ENCODE measurements around the gene ETF1. TPM values are rescaled to one million over a fixed set of nuclear protein-coding genes. Genes with fewer than 3 reads are reported as not detected.
"Not testable (repeated sequence)": the region's sequence is repeated elsewhere in the genome, so short reads cannot be mapped to it uniquely, and the experiment has no call there.

The ETF1 gene
- total RNA-seq, 2 experiments from 2014 or later: 246 to 247 TPM

DNA sequence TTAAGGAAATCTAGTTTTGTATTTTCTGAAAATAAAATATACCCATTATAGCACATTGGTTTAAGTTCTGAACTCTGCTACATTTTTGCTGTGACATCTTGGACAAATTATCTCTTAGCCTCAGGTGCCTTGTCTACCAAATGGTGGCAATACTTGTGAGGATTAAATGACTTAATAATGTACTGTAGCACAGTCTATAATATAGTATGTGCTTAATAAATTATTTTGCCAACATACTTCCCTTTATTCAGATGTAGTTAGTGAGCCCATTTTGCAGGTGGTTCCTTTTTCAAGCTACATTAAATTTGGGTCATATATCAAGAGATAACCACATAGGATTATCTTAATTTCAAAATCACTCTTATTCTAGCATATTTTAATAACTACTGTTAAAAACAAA lies 3.2 kb downstream of the ETF1 start:
- CTCF ChIA-PET: interaction anchor here (0.6 kb wide), 1 partner anchor 14 kb away, joined by 4 read pairs; no protein-coding TSS in a partner anchor
- POLR2A ChIA-PET: interaction anchor here (0.7 kb wide), 1 partner anchor 77 kb away, joined by 8 read pairs; no protein-coding TSS in a partner anchor

DNA sequence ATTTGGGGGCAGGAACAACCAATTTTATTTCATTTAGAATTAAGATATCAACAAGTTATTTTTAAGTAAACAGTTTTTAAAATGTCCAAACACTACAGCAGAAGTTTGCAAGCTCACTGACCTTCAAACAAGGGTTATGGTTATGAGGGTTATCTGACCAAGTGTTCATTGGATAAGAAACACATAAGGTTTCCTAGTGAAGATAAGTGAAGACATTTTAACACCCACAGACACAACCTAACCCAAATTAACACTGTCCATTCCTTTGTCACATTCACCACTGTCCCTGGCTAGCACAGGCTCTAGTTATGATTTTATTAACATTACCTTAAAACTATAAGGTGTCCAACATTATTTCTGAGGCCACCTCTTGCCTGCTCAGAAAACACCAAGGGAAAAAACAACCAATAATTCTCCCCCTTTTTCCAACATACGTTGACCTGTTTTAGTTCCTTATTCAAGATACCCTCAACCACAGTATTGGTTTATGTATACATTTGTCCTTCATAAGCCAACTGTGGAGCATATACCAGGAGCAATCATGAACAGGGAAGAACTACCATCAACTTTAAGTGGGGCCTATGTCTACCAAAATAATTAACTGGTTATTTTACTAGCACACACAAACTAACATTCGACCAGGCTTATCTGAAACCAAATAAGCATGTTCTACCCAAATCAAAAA lies 4.0 kb downstream of the ETF1 start:
- POLR2A ChIA-PET: interaction anchor here (0.7 kb wide), 1 partner anchor 76 kb away, joined by 8 read pairs; no protein-coding TSS in a partner anchor
- CTCF ChIA-PET: interaction anchor here (0.6 kb wide), 1 partner anchor 14 kb away, joined by 4 read pairs; no protein-coding TSS in a partner anchor

DNA sequence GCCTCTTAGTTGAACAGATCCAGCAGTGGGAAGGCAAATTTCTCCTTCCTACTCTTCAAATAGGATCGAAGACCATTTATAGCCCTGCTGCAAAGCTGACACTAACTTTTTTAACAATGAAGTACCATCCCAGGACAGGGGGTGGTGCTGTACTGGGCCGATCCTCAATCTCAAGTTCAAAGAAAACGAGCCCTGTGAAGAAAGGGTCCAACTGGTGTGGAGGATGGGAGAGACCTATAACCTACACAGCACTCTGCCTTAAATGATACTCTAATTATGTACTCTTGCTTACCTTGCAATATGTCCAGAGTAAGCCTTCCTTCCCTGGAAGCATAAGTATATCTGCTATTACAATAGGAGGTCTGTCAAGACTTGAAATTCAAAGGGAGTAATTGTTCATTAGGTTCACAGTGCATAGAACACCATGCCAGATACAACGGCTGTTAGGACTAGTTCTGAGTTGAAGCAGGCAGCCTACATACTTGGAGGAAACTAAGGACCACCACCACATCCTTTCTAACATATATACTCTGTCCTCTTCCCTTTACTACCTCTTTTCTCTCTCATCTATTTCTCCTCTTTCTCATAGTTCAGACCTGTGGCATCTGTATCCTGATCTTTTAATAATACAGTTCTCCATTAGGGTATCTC lies 6.2 kb downstream of the ETF1 start:
- ChIA-PET CTCF (no interaction called here), POLR2A (interaction anchor here (0.9 kb wide), 1 partner anchor 16 kb away, joined by 4 read pairs; no protein-coding TSS in a partner anchor)

DNA sequence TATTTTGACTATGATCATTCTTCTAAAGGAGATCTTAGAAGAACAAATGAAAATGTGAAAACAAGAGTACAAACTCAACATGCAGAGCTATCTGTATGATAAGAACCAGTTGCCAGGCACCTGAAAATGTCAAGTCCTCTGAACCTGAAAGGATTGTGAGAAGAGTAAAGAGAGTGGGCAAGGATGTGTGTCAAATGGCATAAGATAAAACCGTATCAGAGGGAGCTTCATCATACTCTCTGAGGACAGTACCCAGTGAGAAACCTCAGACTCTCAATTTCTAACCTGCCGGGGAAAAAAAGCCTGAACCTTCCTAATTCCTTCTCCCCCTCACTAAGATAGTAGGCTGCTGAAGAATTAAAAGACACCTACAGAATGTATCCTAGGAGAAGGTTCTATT lies 6.8 kb downstream of the ETF1 start:
- ChIA-PET POLR2A (interaction anchor here (0.5 to 0.9 kb wide), 2 partner anchors 14 to 17 kb away, joined by 3 to 4 read pairs; no protein-coding TSS in a partner anchor), CTCF (no interaction called here)

DNA sequence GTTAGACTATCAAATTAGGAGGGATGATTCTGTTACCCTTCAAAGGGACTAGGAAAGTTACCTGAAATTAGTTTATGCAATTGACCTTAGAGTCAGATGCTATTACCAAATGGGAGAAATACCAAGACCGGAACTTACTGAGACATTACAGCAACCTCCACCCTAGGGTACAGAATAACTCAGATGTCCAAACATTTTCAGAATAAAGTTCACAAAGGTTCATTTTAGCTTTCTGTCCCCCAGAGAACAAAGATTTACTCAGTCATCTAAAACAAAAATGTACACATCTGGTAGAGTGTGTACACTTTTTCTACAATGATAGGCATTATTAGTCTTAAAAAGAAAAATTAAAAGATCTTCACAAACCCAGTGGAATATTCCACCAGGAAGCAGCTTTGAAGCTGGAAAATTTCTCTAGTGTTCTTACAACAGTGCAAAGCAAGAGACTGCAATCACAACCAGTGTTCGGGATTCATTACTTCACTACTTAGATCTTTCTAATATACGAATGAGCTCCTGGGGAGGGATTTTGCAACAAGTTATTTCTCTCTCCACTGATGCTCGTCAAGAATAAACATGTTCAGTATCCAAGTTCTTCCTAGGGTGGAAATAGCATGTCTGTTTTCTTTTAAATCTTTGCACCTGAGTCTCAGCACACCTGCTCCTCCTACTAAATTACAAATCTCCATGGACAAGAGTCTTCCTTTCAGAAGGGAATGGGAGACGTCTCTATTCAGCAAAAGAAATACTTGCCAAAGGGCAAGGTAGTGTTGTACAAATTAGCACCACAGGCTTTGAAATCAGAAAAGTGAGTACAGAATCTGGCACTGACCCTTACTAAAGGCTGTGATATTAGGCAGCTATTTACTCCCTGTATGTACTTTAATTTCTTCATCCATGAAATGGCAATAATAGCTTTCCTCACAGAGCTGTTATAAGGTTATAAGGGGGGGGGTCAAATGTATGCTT lies 8.8 kb downstream of the ETF1 start:
- ChIA-PET CTCF (interaction anchor here (0.6 to 0.8 kb wide), 2 partner anchors 12 to 182 kb away, joined by 3 to 4 read pairs; no protein-coding TSS in a partner anchor), POLR2A (no interaction called here)

DNA sequence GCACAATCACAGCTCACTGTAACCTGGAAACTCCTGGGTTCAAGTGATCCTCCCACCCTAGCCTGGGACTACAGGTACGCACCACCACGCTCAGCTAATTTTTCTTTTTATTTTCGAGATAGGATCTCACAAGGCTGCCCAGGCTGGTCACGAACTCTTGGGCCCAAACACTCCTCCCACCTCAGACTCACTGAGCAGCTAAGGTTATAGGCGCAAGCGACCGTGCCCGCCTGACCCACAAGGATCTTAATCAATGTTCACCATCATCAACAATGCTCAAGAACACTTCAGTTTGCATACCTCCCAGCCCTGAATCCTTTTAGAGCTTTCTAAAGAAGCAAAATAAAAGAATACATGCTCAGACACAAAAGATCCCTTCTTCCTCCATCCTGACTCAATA lies 13.2 kb downstream of the ETF1 start:
- ChIA-PET POLR2A (interaction anchor here (0.5 kb wide), 1 partner anchor 499 kb away, joined by 8 read pairs; no protein-coding TSS in a partner anchor), CTCF (interaction anchor here (1.0 kb wide), 1 partner anchor 26 kb away, joined by 4 read pairs; no protein-coding TSS in a partner anchor)

DNA sequence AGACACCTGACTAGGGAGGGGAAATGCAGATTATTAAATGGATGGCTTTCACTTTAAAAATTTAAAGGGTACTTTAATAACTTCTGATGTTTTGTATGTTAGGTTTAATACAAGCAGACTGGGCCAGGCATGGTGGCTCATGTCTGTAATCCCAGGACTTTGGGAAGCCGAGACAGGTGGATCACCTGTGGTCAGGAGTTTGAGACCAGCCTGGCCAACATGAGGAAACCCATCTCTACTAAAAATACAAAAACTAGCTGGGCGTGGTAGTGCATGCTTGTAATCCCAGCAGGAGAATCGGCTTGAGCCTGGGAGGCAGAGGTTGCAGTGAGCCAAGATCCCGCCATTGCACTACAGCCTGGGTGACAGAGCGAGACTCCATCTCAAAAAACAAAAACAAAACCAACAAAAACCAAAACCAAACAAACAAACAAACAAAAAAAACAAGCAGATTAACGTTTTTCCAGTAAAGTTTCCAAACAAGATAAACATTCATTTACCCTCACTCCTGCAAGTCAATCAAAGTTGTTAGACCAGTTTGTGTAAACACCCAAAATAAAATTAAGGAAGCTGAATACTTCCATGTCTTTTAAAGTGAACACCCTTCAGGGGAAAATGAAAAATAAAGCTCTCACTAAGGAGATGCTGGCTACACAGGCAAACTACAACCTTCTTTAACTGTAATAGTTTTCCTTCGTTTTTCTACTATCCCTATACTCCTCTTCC lies 14.1 kb downstream of the ETF1 start:
- ChIA-PET CTCF (interaction anchor here (0.6 to 1.0 kb wide), 2 partner anchors 25 to 125 kb away, joined by 4 read pairs; no protein-coding TSS in a partner anchor), POLR2A (interaction anchor here (0.5 kb wide), 1 partner anchor 498 kb away, joined by 8 read pairs; no protein-coding TSS in a partner anchor)

DNA sequence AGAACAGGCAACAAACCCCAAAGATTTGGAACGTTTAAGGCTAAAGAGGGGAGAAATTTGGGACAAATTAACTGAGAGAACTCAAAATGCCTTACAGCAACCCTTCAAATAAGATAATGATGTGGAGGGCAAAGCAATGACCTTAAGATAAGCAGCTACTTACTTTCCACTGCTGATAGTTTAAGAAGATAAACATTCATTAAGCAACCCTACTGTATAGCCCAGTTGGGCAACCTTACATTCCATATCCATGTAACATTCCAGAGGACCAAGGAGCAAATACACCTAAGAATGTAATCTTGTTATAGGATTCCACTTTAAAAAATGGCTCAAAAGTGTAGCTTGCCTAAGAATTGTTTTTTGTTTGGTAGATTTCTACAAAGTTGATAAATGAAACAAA lies 14.8 kb downstream of the ETF1 start:
- POLR2A ChIA-PET: no interaction called here

DNA sequence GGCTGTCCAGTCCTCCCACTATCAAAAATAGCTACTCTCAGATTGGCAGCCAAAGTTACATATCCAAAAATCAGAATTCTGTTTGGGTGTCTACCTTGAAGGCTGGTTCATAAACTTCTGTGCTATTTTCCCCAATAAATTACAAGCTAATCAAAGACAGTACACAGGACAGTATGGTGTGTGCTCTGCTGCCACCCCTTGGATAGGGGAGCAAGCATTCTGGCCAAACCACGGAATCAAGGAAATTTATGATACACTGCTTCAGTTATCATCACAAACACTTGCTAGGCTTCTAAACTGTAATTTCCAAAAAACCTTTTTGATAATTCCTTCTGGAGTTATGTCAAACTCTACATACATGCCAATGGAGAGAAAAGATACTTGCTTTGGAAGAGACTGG lies 15.9 kb downstream of the ETF1 start:
- ChIA-PET CTCF (interaction anchor here (1.3 kb wide), 1 partner anchor 62 kb away, joined by 3 read pairs; the partner anchor contains the start of gene EGR1), POLR2A (no interaction called here)

More for the DNA sequence above, 14.8 kb downstream of the ETF1 start:
- CTCF ChIA-PET: interaction anchor here (0.6 kb wide), 1 partner anchor 124 kb away, joined by 4 read pairs; no protein-coding TSS in a partner anchor

DNA sequence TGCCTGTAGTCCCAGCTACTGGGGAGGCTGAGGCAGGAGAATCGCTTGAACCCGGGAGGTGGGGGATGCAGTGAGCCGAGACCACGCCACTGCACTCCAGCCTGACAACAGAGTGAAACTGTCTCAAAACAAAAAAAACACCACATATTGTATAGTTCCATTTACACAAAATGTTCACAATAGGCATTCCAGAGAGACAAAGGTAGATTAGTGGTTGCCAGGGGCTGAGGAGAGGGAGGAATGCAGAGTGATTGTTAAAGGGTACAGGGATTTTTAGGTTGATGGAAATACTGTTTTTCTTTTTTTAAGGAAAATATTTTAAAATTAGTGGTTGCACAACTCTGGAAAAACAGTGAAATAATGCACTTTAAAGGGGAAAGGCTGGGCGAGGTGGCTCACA lies 19.6 kb downstream of the ETF1 start:
- ChIA-PET POLR2A (no interaction called here), CTCF (interaction anchor here (0.7 to 0.8 kb wide), 2 partner anchors 33 to 864 kb away, joined by 3 read pairs; no protein-coding TSS in a partner anchor)

DNA sequence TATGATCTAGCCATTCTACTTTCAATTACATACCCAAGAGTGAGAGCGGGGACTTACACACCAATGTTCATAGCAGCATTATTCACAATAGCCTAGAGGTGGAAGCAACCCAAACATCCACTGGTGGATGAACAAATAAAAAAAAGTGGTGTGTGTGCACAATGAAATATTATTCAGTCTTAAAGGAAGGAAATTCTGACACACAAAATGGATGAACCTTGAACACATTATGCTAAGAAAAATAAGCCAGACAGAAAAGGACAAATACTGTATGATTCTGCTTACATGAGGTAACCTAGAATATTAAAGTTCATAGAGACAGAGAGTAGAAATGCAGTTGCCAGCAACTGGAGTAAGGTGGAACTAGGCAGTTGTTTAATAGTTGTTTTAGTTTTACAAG lies 22.1 kb downstream of the ETF1 start:
- ChIA-PET CTCF (interaction anchor here (1.1 kb wide), 1 partner anchor 18 kb away, joined by 3 read pairs; no protein-coding TSS in a partner anchor), POLR2A (no interaction called here)

DNA sequence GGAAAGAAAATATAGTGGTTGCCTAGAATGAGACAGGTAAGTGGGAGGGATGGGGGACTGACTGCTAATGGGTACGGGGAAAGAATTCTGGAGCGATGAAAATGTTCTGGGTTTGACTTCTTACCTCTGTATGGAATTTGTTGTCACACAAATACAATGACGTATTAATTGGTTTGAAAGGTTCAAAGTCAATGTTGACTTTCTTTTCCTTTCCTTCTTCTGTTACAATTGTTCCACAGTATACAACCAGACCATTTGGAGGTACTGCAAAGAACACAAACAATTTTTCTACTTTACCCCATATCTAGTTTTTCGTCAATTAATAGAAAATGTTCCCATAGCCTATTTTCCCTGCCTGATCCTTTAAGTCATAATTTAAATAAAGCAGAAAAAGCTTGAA lies 25.6 kb downstream of the ETF1 start:
- CTCF ChIA-PET: interaction anchor here (1.3 kb wide), 1 partner anchor 13 kb away, joined by 5 read pairs; no protein-coding TSS in a partner anchor
- POLR2A ChIA-PET: no interaction called here

DNA sequence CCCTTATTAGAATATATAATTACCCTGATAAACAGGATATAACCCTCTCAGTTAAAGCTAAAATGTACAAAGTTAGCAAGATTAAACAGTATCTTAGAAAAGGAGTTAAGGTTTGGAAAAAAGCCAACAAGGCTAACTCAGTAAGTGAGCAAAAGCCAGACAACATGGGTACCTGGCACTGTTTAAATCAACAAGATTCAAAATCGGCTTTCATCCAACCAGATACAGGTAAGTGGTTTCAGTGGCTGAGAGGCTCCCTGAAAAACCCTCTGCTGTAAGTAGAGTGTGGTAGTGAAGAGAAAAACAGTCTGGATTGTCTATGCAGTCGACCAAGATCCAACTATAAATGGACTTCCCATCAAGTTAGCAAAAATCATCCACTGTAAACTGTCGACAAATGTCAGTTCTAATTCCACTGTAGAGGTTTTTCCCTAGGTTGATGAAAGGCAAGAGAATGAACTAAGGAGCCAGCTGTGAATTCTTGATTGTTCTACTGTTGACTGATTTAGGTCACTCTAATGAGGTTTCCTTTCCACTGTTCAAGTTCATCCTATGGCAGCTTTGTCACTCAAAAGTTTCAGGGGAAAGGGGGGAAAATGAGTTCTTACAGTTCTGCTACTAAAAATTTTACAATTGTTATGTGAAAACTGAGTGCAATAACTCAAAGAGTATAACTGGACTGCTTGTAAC lies 27.3 kb downstream of the ETF1 start:
- ChIA-PET CTCF (no interaction called here), POLR2A (no interaction called here)

DNA sequence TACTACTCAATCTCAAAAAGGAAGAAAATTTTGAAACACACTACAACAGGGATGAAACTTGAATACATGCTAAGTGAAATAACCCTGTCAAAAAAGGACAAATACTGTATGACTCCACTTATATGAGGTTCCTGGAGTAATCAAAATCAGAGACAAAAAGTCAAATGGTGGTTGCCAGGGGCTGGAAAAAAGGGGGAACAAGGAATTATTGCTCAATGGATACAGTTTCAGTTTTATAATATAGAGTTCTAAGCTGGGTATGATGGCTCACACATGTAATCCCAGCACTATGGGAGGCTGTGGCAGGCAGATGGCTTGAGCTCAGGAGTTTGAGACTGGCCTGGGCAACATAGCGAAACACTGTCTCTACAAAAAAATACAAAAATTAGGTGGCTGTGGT lies 29.0 kb downstream of the ETF1 start:
- CTCF ChIA-PET: interaction anchor here (0.6 kb wide), 1 partner anchor 206 kb away, joined by 3 read pairs; no protein-coding TSS in a partner anchor
- POLR2A ChIA-PET: no interaction called here

DNA sequence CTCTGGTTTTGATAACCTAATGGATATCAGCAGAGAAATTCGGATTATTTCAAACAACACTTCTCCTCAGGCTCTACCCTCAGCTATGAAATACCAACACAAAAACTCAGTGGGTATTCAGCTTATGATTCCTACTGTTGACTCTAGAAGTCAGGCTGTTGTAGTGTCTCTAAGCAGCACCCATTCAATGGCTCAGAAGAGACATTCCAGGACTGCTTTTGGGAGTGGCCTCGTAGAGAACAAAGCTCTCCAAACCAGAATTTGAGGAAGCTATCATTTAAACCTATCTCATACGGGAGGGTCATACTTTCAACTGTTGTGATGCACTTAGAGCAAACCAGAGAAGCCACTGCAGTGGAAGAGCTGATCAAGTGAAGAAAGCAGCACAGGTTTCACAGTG lies 34.1 kb downstream of the ETF1 start:
- CTCF ChIA-PET: interaction anchor here (0.6 kb wide), 1 partner anchor 776 kb away, joined by 3 read pairs; no protein-coding TSS in a partner anchor
- POLR2A ChIA-PET: no interaction called here

DNA sequence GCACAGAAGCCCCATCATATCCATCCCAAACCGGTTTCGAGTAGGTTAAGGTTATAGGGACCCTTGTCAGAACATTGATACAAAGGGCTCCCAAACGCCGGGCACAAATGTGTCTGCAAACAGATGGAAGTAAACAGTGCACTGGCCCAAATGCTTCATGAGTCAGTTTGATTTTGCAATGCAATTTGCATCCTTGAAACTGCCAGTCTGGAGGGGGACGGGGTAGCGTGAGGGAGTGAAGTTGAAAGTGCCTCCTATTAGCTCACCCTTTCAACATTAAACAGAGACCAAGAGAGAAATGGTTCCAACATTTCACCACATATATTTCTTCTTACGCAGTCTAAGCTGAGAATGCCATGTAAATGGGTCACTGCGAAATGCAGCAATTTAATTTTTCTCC lies 35.6 kb downstream of the ETF1 start:
- CTCF ChIA-PET, POLR2A ChIA-PET: not testable (repeated sequence)

DNA sequence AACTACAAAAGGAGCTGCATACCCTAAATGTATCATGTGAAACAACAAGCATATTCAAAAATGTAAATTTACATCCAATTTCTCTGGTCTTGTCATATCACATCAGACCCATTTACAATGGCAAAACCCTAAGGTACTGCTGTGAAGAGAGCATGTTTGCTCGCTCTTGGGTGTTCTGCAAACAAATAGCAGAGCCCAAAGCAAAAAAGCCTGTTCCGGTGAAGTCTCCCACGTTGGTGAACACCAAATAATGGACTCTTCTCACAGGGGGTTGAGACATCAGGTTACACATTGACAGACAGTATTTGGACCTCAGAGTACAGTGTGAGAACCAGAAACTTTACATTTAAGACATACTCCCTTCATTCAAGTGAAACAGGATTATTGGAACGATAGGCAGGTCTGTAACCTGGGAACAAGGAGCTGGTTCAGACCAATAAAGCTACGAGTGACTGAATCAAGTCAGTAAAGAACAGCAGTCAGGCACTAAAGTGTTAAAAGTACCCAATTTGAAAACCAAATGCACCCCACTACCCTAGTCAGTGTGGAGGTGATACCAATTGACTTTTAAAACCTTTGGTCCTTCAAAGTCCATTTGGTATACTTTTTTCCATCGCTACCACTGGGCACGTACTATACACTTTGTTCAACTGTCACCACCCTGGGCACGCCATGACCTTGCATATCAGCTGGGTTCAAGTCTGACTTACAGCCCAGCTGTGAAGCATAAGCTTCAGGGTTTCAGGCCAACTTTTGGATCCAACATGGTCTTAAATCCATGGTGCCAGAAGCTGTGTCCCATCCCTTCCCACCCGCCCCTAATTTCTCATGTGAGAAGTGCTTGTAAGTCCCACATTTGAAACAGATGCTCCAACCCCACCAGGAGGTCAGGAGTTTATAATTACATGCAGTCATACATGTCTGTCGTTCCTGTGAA lies 36.4 kb downstream of the ETF1 start:
- POLR2A ChIA-PET: no interaction called here
- CTCF ChIA-PET: no interaction called here

Measured in activated CD8-positive, alpha-beta memory T cell treated with anti-CD3 and anti-CD28 coated beads for 36 hours (primary cell).